Gastroesophageal sphincter (tissue), 4 donors: ENCODE measurements around the gene SYCP3. TPM values are rescaled to one million over a fixed set of nuclear protein-coding genes. Genes with fewer than 3 reads are reported as not detected.
"Not testable (repeated sequence)": the region's sequence is repeated elsewhere in the genome, so short reads cannot be mapped to it uniquely, and the experiment has no call there.

Experiments
- ATAC-seq: fragments of 150-250 bp; one replicate; pipeline ENCODE4 v1.9.1; 2016; ENCODE audit warnings: mild to moderate bottlenecking, moderate library complexity
- H3K27ac ChIP-seq, 4 donors: fragments of 200-600 bp; sonication (generic) in 3 of 4; 1 replicate in 3 of 4; 2 replicates in 1 of 4; pipeline ENCODE4 v1.5.1; 2016 to 2019
- H3K27me3 ChIP-seq: fragments of 200-600 bp; sonication (generic); one replicate; pipeline ENCODE4 v1.5.1; 2019
- H3K36me3 ChIP-seq, 2 donors: fragments of 200-600 bp; sonication (generic); one replicate each; pipeline ENCODE4 v1.5.1; 2019; ENCODE audit warnings: control low read depth in 1 of 2
- H3K4me1 ChIP-seq, 3 donors: fragments of 200-600 bp; sonication (generic); 1 replicate in 2 of 3; 2 replicates in 1 of 3; pipeline ENCODE4 v1.5.1; 2016 to 2019; ENCODE audit warnings: control low read depth in 2 of 3
- H3K4me3 ChIP-seq, 2 donors: fragments of 200-600 bp; sonication (generic); one replicate each; pipeline ENCODE4 v1.5.1; 2019; ENCODE audit warnings: mild to moderate bottlenecking in 1 of 2, moderate library complexity in 1 of 2
- H3K9me3 ChIP-seq, 3 donors: fragments of 200-600 bp; sonication (generic); one replicate each; pipeline ENCODE4 v1.5.1; 2017 to 2019; ENCODE audit warnings: control low read depth in 2 of 3
- EP300 ChIP-seq: sonication (generic); formaldehyde crosslinking; IDR thresholded peaks from one replicate; pipeline ENCODE4 v1.6.1; 2017; ENCODE audit warnings: antibody characterized with exemption, mild to moderate bottlenecking
- POLR2A ChIP-seq, 2 donors: fragments of 450-650 bp; IDR thresholded peaks; one replicate each; pipeline ENCODE4 v1.6.1; 2017; ENCODE audit warnings: antibody characterized with exemption in 2 of 2, mild to moderate bottlenecking in 2 of 2, moderate library complexity in 1 of 2
- POLR2AphosphoS5 ChIP-seq: sonication (generic); formaldehyde crosslinking; IDR thresholded peaks from one replicate; pipeline ENCODE4 v1.6.1; 2017; ENCODE audit warnings: antibody characterized with exemption
- WGBS, 2 donors: methylation state at CpG; one replicate each; pipeline ENCODE4 v1.1.5; 2018; ENCODE audit warnings: low coverage in 1 of 2; 5-methylcytosine and 5-hydroxymethylcytosine counted together
- total RNA-seq, 4 donors: library from RNA; depleted of rRNA; stranded (reverse); fragments of >200 nt; gene quantifications; one replicate each; pipeline ENCODE4 v1.1.0, GENCODE V29; 2016
- TF ChIP-seq, protein P1 (sequence below), 4 experiments: fragments of 200-600 bp in 2 of 4; fragments of 450-650 bp in 2 of 4; sonication (generic) in 1 of 4; IDR thresholded peaks; one replicate each; pipeline ENCODE4 v1.5.1; 2017 to 2019; ENCODE audit warnings: antibody characterized with exemption in 4 of 4, mild to moderate bottlenecking in 2 of 4, moderate library complexity in 2 of 4

Gene SYCP3
- total RNA-seq, 4 donors from 2014 or later: 0.13 TPM; not detected in 3

GRCh38 chr12:101743242-101743641, 4.0 kb upstream of the SYCP3 start:
- TF ChIP-seq POLR2AphosphoS5 (no peak), EP300 (no peak), POLR2A (IDR thresholded peaks at IDR 0.05) (no peak)
- TF ChIP-seq, protein P1, sequence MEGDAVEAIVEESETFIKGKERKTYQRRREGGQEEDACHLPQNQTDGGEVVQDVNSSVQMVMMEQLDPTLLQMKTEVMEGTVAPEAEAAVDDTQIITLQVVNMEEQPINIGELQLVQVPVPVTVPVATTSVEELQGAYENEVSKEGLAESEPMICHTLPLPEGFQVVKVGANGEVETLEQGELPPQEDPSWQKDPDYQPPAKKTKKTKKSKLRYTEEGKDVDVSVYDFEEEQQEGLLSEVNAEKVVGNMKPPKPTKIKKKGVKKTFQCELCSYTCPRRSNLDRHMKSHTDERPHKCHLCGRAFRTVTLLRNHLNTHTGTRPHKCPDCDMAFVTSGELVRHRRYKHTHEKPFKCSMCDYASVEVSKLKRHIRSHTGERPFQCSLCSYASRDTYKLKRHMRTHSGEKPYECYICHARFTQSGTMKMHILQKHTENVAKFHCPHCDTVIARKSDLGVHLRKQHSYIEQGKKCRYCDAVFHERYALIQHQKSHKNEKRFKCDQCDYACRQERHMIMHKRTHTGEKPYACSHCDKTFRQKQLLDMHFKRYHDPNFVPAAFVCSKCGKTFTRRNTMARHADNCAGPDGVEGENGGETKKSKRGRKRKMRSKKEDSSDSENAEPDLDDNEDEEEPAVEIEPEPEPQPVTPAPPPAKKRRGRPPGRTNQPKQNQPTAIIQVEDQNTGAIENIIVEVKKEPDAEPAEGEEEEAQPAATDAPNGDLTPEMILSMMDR (IDR thresholded peaks at IDR 0.05): no peak
- no peak for ATAC-seq
- no peaks in the 10 kb centered on the region for H3K9me3 ChIP-seq
- no peaks in the 10 kb centered on the region for H3K4me1 ChIP-seq
- H3K36me3 ChIP-seq: peaks cover 3 to 77% of the 10 kb centered on the region in 2 donors
- no peak overlapping the region for H3K27ac ChIP-seq
- H3K4me3 ChIP-seq: no peak overlapping the region
- WGBS, 2 donors: 75 to 100% methylated on average over 1 of the region's 1 CpG
- no peaks in the 10 kb centered on the region for H3K27me3 ChIP-seq

- Histone ChIP-seq H3K27ac (no peak overlapping the region), H3K9me3 (no peaks in the 10 kb centered on the region), H3K36me3 (peaks cover 0 to 70% of the 10 kb centered on the region in 2 donors), H3K4me1 (no peaks in the 10 kb centered on the region), H3K4me3 (no peak overlapping the region), H3K27me3 (no peaks in the 10 kb centered on the region)
- TF ChIP-seq POLR2AphosphoS5: no peak
- no peak for TF ChIP-seq POLR2A (IDR thresholded peaks at IDR 0.05)
- TF ChIP-seq EP300: no peak
- TF ChIP-seq, protein P1 (IDR thresholded peaks at IDR 0.05): no peak
- ATAC-seq: no peak
- 76 to 81% methylated on average over 4 to 5 of the region's 5 CpGs for WGBS, 2 donors
Observed at GRCh38 chr12:101740980-101741379, 1.7 kb upstream of the SYCP3 start.

DNA sequence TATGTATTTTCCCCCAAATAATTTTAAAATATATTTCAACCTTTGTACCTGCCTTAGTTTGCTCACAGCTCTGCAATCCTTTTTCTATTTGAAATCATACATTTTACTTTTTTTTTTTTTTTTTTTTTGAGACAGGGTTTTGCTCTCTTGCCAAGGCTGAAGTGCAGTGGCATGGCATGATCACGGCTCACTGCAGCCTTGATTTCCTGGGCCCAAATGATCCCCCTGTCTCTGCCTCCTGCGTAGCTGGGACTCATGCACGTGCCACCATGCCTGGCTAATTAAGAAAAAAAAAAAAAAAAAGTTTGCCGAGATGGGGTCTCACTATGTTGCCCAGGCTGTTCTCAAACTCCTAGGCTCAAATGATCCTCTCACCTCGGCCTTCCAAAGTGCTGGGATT, 1.3 kb upstream of the SYCP3 start:
- H3K27ac ChIP-seq: no peak overlapping the region
- H3K27me3 ChIP-seq: no peaks in the 10 kb centered on the region
- WGBS, 2 donors: 92% methylated on average over 4 of the region's 5 CpGs; no CpG with 5 or more reads in 1 of the 2 donors
- H3K4me3 ChIP-seq: no peak overlapping the region
- TF ChIP-seq EP300: no peak
- TF ChIP-seq, protein P1 (IDR thresholded peaks at IDR 0.05): no peak
- TF ChIP-seq POLR2A (IDR thresholded peaks at IDR 0.05): no peak
- TF ChIP-seq POLR2AphosphoS5: no peak
- peaks cover 0 to 66% of the 10 kb centered on the region in 2 donors for H3K36me3 ChIP-seq
- no peaks in the 10 kb centered on the region for H3K4me1 ChIP-seq
- H3K9me3 ChIP-seq: no peaks in the 10 kb centered on the region
- no peak for ATAC-seq

GRCh38 chr12:101737476-101737875, 1.8 kb downstream of the SYCP3 start:
- ATAC-seq: no peak
- WGBS, 2 donors: 87 to 90% methylated on average over 5 to 6 of the region's 6 CpGs
- H3K27ac ChIP-seq: no peak overlapping the region
- no peaks in the 10 kb centered on the region for H3K27me3 ChIP-seq
- TF ChIP-seq POLR2A (IDR thresholded peaks at IDR 0.05) (no peak), EP300 (no peak), POLR2AphosphoS5 (no peak)
- TF ChIP-seq, protein P1 (IDR thresholded peaks at IDR 0.05): no peak
- peaks cover 0 to 70% of the 10 kb centered on the region in 2 donors for H3K36me3 ChIP-seq
- H3K4me3 ChIP-seq: no peak overlapping the region
- no peaks in the 10 kb centered on the region for H3K4me1 ChIP-seq
- no peaks in the 10 kb centered on the region for H3K9me3 ChIP-seq

GRCh38 chr12:101734482-101734881, 4.8 kb downstream of the SYCP3 start:
- not testable (repeated sequence) for H3K27ac ChIP-seq, H3K4me1 ChIP-seq, ATAC-seq, H3K4me3 ChIP-seq, H3K9me3 ChIP-seq, H3K27me3 ChIP-seq
- WGBS, 2 donors: 95 to 98% methylated on average over 5 of the region's 5 CpGs
- H3K36me3 ChIP-seq: peaks cover 0 to 81% of the 10 kb centered on the region in 2 donors
